ENCODE data around the gene ATP2B2.

- TF ChIP-seq CTCF (IDR thresholded peaks at IDR 0.05 in 4 of 5, conservative IDR thresholded peaks at IDR 0.05 in 1 of 5) = no peak
- no peak for TF ChIP-seq POLR2A (IDR thresholded peaks at IDR 0.05)
These were observed 19.6 kb downstream of the ATP2B2 start for GRCh38 chr3:10485806-10486205.
